HFFc6 (cell line): ENCODE data around the gene SKIC3. TPM values are rescaled to one million over a fixed set of nuclear protein-coding genes. Genes with fewer than 3 reads are reported as not detected.

Source experiments
- DNase-seq: peaks from one replicate; pipeline ENCODE4 v3.0.0-alpha.2; 2018
- H3K27ac Mint-ChIP-seq: 2 replicates; pipeline ENCODE4 v1.8.0; 2020; ENCODE audit warnings: mild to moderate bottlenecking, mixed read lengths
- H3K27me3 Mint-ChIP-seq: 2 replicates; pipeline ENCODE4 v1.8.0; 2021; ENCODE audit warnings: mild to moderate bottlenecking, moderate library complexity, mixed read lengths; ENCODE audit not compliant: insufficient read depth
- H3K36me3 Mint-ChIP-seq: 2 replicates; pipeline ENCODE4 v1.8.0; 2021; ENCODE audit warnings: low read depth, mixed read lengths
- H3K4me1 Mint-ChIP-seq: 2 replicates; pipeline ENCODE4 v1.8.0; 2020; ENCODE audit warnings: low read depth, mixed read lengths
- H3K4me3 Mint-ChIP-seq: 2 replicates; pipeline ENCODE4 v1.8.0; 2020; ENCODE audit warnings: mild to moderate bottlenecking, moderate library complexity, mixed read lengths
- H3K9me3 Mint-ChIP-seq: 2 replicates; pipeline ENCODE4 v1.8.0; 2020; ENCODE audit warnings: mild to moderate bottlenecking, mixed read lengths
- CTCF ChIP-seq: fragments of 200-600 bp; sonication (generic); IDR thresholded peaks from 2 replicates; pipeline ENCODE4 v1.5.0; 2021; ENCODE audit warnings: antibody characterized with exemption, mild to moderate bottlenecking
- long read RNA-seq: library from polyadenylated mRNA; unstranded; transcript quantifications from one replicate; pipeline ENCODE4 v2.0.0, GENCODE V29; 2019
- total RNA-seq, 6 experiments: library from RNA; stranded (reverse); fragmentation: NEBNext Ultra II Directional; extraction: Animal tissue kit (Norgen Biotek cat#: 25700); gene quantifications; 2 replicates in 1 of 6; 3 replicates in 5 of 6; pipeline ENCODE4 v1.2.3, GENCODE V29; 2021

SKIC3 gene
- total RNA-seq, result 100 to 1,000 TPM; 102 to 113 (median 110) TPM
- long read RNA-seq, full-length matches to known transcripts, result 7 of 50 reads
- long read RNA-seq, partial matches to known transcripts, result 39 of 50 reads
- long read RNA-seq, other reads (novel, unspliced or antisense), result 4 of 50 reads

GRCh38 chr5:95554647-95555548 lies at the start of gene SKIC3, which contains the start of gene ARSK:
Gene SKIC3, minus strand, starts transcription at chr5:95554977. Its CDS starts 7,827 bp downstream, at chr5:95547150.
Gene ARSK, plus strand, starts transcription at chr5:95555101. Its CDS starts 178 bp downstream, at chr5:95555279.
- TF ChIP-seq CTCF, result peak; percentile 64

GRCh38 chr5:95600557-95600956 lies 45.8 kb upstream of the SKIC3 start:
- H3K27ac Mint-ChIP-seq, result peak overlapping the region; percentile 74
- H3K9me3 Mint-ChIP-seq, result no peaks in the 10 kb centered on the region
- H3K27me3 Mint-ChIP-seq, result peaks cover 1% of the 10 kb centered on the region; the same call in 1 of the 2 replicates
- H3K4me1 Mint-ChIP-seq, result peaks cover 39% of the 10 kb centered on the region
- peak; percentile 63 for DNase-seq
- H3K4me3 Mint-ChIP-seq, result peak overlapping the region; percentile 20; the same call in 1 of the 2 replicates
- H3K36me3 Mint-ChIP-seq, result peaks cover 13% of the 10 kb centered on the region
- no peak for TF ChIP-seq CTCF

More at GRCh38 chr5:95554647-95555548, at the start of gene SKIC3, which contains the start of gene ARSK:
- Mint-ChIP-seq H3K27ac (peak within 1 kb of the TSS; percentile 88), H3K36me3 (peaks cover 18% of the 10 kb centered on the region), H3K27me3 (no peaks in the 10 kb centered on the region; the same call in 1 of the 2 replicates), H3K9me3 (no peaks in the 10 kb centered on the region), H3K4me1 (peaks cover 51% of the 10 kb centered on the region), H3K4me3 (peak within 1 kb of the TSS; percentile 93)
- DNase-seq, result peak; percentile 100

GRCh38 chr5:95599252-95599651 lies 44.5 kb upstream of the SKIC3 start:
- no peak overlapping the region for H3K4me3 Mint-ChIP-seq
- peaks cover 21% of the 10 kb centered on the region for H3K36me3 Mint-ChIP-seq
- peaks cover 1% of the 10 kb centered on the region; the same call in 1 of the 2 replicates for H3K27me3 Mint-ChIP-seq
- H3K9me3 Mint-ChIP-seq, result no peaks in the 10 kb centered on the region
- no peak for DNase-seq
- no peak for TF ChIP-seq CTCF
- peaks cover 39% of the 10 kb centered on the region for H3K4me1 Mint-ChIP-seq
- peak overlapping the region; percentile 18; the same call in 1 of the 2 replicates for H3K27ac Mint-ChIP-seq

GRCh38 chr5:95595289-95595931 lies 40.6 kb upstream of the SKIC3 start:
- no peak for TF ChIP-seq CTCF

GRCh38 chr5:95591490-95591901 lies 36.7 kb upstream of the SKIC3 start:
- peak overlapping the region; percentile 11; the same call in 1 of the 2 replicates for H3K4me3 Mint-ChIP-seq
- H3K36me3 Mint-ChIP-seq, result peaks cover 16% of the 10 kb centered on the region
- DNase-seq, result peak; percentile 89
- peaks cover 42% of the 10 kb centered on the region for H3K4me1 Mint-ChIP-seq
- no peaks in the 10 kb centered on the region for H3K9me3 Mint-ChIP-seq
- no peaks in the 10 kb centered on the region for H3K27me3 Mint-ChIP-seq
- TF ChIP-seq CTCF, result no peak
- H3K27ac Mint-ChIP-seq, result peak overlapping the region; percentile 81

More at GRCh38 chr5:95595289-95595931, 40.6 kb upstream of the SKIC3 start:
- H3K9me3 Mint-ChIP-seq, result no peaks in the 10 kb centered on the region
- H3K27ac Mint-ChIP-seq, result no peak overlapping the region
- peaks cover 1% of the 10 kb centered on the region; the same call in 1 of the 2 replicates for H3K27me3 Mint-ChIP-seq
- DNase-seq, result no peak
- peaks cover 14% of the 10 kb centered on the region for H3K36me3 Mint-ChIP-seq
- peaks cover 48% of the 10 kb centered on the region for H3K4me1 Mint-ChIP-seq
- no peak overlapping the region for H3K4me3 Mint-ChIP-seq
